Measurements from ENCODE around the gene KLHL35.

The KLHL35 gene, protein sequence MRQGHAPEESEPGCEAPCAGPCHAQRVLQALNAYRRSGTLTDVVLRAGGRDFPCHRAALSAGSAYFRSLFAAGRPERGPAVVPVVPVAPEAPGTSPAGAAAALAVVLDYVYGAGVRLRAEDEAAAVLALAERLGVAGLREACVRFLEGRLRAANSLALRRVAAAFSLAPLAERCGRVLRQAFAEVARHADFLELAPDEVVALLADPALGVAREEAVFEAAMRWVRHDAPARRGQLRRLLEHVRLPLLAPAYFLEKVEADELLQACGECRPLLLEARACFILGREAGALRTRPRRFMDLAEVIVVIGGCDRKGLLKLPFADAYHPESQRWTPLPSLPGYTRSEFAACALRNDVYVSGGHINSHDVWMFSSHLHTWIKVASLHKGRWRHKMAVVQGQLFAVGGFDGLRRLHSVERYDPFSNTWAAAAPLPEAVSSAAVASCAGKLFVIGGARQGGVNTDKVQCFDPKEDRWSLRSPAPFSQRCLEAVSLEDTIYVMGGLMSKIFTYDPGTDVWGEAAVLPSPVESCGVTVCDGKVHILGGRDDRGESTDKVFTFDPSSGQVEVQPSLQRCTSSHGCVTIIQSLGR

GRCh38 chr11:75432911-75433321 lies at the start of gene KLHL35:
TSS of gene KLHL35 (minus strand) at chr11:75433203. CDS start at chr11:75430629, 2,574 bp downstream.
- no peak for DNase-seq (ENCODE audit: low read depth)

- DNase-seq (ENCODE audit: low read depth), result no peak
Measured at GRCh38 chr11:75481922-75482606, 49.1 kb upstream of the KLHL35 start.

- no peak for DNase-seq (ENCODE audit: low read depth)
Measured at GRCh38 chr11:75481223-75481921, 48.4 kb upstream of the KLHL35 start.

DNA sequence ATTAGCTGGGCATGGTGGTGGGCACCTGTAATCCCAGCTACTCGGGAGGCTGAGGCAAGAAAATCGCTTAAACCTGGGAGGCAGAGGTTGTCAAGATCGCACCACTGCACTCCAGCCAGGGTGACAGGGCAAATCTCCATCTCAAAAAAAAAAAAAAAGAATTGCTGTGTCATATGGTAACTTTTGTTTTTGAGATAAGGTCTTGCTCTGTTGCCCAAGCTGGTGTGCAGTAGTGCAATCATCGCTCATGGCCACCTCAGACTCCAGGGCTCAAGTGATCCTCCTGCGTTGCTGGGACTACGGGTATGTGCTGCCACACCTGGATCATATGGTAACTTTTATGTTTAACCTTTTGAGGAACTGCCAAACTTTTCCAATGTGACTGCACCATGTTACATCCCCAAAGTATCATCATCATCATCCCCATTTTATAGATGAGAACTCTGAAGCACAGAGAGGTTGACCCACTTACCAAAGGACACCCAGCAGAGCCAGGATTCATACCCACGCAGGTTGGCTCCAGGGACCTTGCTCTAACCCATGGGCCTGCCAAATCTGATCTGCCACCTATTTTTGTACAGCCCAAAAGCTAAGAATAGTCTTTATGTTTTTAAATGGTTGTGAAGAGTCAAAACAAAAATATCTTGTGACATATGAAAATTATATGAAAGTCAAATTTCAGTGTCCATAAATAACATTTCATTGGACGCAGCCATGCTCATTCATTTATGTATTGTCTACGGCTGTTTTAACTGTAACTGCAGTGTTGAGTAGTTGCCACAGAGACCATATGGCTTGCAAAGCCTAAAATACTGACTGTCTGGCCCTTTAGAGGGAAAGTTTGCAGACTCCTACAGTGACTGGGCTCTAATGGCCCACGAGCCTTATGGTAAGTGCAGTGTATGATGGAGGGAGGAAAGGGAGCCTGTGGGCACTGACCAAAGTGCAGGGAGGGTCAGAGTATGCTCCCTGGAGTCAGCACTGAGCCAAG lies 47.5 kb upstream of the KLHL35 start:
- DNase-seq (ENCODE audit: low read depth), result no peak

DNA sequence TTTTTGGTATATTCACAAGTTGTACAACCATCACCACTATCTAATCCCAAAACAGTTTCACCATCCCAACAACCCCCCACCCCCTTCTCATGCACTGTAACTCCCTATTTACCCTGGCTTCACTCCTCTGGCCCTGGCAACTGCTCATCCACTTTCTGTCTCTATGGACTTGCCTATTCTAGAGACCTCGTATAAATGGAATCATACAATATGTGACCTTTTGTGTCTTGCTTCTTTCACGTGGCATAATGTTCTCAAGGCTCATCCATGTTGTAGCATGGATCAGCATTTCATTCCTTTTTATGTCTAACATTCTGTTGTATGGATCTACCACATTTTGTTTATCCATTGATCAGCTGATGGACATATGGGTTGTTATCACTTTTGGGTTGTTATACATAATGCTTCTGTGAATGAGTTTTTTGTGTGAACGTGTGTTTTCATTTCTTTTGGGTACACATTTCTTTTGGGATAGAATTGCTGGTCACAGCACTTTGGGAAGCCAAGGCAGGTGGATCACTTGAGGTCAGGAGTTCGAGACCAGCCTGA lies 46.7 kb upstream of the KLHL35 start:
- DNase-seq (ENCODE audit: low read depth), result no peak

DNA sequence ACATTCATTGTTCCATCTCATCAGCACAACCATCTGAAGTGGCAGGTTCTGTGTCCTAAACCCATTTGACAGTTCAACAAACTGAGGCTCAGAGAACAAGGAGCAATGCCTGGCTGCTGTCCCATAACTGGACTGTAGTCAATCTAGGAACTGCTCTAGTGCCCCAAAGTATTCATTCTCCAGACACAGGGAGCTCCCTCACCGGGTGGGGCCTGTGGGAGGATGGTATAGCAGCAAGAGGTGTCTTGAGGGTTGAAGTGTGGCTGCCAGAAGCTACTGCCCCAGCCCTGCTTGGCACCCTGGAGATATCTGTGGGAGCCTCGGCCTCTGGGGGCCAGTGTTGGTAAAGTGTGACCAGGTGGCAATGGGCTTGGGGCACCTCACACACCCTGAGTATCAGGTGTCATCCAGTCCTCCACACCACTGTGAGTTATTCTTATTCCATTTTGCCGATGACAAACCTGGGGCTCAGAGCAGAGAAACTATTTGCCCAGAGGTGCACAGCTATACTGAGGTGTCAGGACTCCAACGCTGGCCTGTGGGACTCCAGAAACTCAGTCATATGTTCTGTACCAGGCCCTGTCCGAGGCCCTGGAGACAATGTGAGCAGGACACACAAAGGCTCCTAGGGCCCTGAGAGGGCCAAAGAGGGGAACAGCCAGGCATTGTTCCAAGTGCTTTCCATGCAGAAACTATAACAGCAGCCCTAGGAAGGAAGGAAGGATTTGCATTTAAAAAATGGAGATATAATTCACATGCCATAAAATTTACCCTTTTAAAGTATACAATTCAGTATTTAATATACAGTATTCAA lies 46.0 kb upstream of the KLHL35 start:
- DNase-seq (ENCODE audit: low read depth), result no peak

DNA sequence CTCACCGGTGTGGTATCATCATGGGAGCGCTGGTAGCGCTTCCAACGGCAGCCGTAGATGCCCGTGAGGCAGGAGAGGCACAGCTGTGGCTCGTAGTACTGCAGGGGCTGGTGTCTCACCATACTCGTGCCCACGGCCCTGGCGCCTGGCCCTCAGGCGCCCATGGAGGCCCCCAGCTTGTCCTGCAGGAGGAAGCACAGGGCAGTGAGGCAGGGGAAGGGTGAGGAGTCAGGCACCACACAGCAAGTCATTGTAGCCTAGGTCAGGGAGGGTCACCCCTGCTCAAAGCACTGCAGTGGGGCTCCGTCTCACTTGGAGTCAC lies 44.6 kb upstream of the KLHL35 start:
- no peak for DNase-seq (ENCODE audit: low read depth)

DNA sequence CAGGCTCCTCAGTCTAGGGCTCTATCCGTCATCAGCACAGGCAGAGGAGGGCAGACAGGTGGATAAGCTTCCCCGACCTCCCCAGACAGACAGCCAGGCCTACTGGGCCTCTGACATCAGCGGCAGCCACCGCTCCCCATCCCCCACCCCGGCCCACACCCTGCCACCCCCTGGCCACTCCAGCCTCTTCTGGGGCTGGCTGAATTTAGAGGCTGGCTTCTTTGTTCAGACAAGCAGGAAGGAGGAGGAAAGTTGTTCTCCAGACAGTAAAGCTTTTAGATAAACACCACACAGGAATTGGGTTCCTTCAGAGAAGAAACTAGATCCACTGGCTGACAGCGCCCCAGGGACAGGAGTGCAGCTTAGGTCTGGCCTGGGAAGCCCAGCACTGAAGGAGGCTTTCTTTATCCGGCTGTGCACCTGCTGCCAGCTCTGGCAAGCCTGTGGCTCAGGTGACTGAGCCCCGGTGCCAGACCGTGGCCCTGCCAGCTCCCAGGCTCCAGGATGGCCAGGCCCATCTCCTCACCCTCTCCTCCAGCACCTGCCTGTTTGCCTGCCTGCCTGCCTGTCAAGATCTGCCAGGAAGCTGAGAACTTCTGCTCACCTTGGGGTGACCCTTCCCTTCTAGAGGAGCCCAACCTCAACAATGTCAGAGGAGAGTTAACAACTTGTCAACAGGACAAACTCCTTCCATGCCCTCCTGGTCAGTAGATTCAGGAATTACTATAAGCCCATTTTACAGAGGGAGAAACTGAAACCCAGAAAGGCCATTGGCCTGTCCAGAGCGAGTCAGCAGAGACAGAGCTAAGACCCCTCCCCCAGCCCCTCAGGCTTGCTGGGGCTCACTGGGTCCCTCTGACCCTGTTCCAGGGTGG lies 44.0 kb upstream of the KLHL35 start:
- DNase-seq (ENCODE audit: low read depth), result no peak

GRCh38 chr11:75475767-75476650 lies 43.0 kb upstream of the KLHL35 start:
- peak; percentile 76 for DNase-seq (ENCODE audit: low read depth)

GRCh38 chr11:75474878-75475766 lies 42.1 kb upstream of the KLHL35 start:
- peak; percentile 83 for DNase-seq (ENCODE audit: low read depth)

DNA sequence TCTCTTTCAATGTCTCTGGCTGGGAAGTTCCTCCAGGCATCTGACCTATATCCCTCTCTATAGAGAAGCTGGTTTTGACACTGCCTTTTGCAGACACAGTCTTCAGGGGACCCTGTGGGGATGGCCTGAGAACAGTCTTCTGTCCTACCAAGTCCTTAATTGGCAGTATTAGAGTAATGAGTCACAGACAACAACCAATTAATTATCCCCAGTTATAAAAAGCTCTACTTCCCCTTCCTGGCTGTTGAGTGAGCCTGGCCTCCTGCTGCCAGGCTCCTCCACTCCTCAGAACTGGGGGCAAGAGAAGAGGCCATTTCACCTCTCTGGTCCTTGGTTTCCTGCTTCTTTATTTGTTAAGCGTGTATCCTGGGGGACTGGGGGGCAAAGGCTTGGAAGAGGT lies 41.2 kb upstream of the KLHL35 start:
- peak; percentile 78 for DNase-seq (ENCODE audit: low read depth)

- no peak for DNase-seq (ENCODE audit: low read depth)
Measured at GRCh38 chr11:75473684-75474083, 40.7 kb upstream of the KLHL35 start.

- no peak for DNase-seq (ENCODE audit: low read depth)
Measured at GRCh38 chr11:75472081-75472732, 39.2 kb upstream of the KLHL35 start.

GRCh38 chr11:75471176-75471973 lies 38.4 kb upstream of the KLHL35 start:
- no peak for DNase-seq (ENCODE audit: low read depth)

DNA sequence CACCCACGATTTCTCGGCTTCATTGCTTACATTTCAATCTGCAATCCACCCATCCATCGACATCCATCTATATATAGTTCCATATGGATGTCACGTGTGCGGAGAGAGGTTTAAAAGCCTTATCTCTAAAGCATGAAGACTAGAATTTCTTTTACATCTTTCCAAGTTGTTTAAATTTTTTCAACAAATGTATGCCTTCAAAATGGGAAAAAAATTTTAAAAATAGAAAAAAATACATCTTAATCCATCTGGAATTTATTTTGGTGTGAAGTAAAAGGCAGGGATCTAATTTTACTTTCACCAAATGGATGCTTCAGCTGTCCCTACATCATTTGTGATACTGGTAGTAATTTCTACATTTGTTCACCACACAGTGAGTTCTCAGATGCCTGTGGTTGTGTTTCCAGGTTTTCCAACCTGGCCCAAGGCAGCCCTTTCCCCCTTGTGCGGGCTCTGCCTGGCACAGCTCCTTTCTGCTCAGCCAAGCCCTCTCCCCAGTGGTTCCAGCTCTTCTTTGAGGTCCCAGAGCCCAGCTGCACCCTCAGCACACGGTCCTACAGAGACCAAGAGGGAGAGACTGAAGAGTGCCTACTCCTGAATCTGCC lies 37.6 kb upstream of the KLHL35 start:
- no peak for DNase-seq (ENCODE audit: low read depth)

Data from EH (cell line).